HG02642 (cell line): ENCODE measurements around the gene HK1.
"Not testable (repeated sequence)": the region's sequence is repeated elsewhere in the genome, so short reads cannot be mapped to it uniquely, and the experiment has no call there.

Source experiments
- ATAC-seq: cut with Tn5 transposase; IDR thresholded peaks from one replicate; pipeline ENCODE4 v1.9.1; 2021; ENCODE audit warnings: mild to moderate bottlenecking; ENCODE audit not compliant: unreplicated experiment, poor library complexity

The HK1 gene

GRCh38 chr10:69306421-69306820 is 28.1 kb downstream of the HK1 start:
- ATAC-seq: no peak

- ATAC-seq: no peak
These were observed 29.1 kb downstream of the HK1 start for GRCh38 chr10:69307434-69307833.

- ATAC-seq: not testable (repeated sequence)
These were observed 30.0 kb downstream of the HK1 start for GRCh38 chr10:69308304-69308703.

GRCh38 chr10:69311309-69311708 is 33.0 kb downstream of the HK1 start:
- no peak for ATAC-seq

- ATAC-seq: no peak
These were observed 34.2 kb downstream of the HK1 start for GRCh38 chr10:69312528-69312927.

- no peak for ATAC-seq
These were observed 36.8 kb downstream of the HK1 start for GRCh38 chr10:69315100-69315542.

GRCh38 chr10:69315610-69316312 is 37.5 kb downstream of the HK1 start:
- no peak for ATAC-seq

GRCh38 chr10:69316313-69317059 is 38.2 kb downstream of the HK1 start:
- no peak for ATAC-seq

- no peak for ATAC-seq
These were observed 38.9 kb downstream of the HK1 start for GRCh38 chr10:69317175-69317604.

- peak; percentile 31 for ATAC-seq
These were observed 39.4 kb downstream of the HK1 start for GRCh38 chr10:69317626-69318105.

- ATAC-seq: peak; percentile 89
These were observed 40.0 kb downstream of the HK1 start for GRCh38 chr10:69318106-69318866.

- peak; percentile 30 for ATAC-seq
These were observed 40.8 kb downstream of the HK1 start for GRCh38 chr10:69318867-69319727.

GRCh38 chr10:69319841-69320316 is 41.6 kb downstream of the HK1 start:
- ATAC-seq: no peak

GRCh38 chr10:69320521-69320920 is 42.2 kb downstream of the HK1 start:
- ATAC-seq: no peak

- ATAC-seq: no peak
These were observed 42.9 kb downstream of the HK1 start for GRCh38 chr10:69321039-69321715.

GRCh38 chr10:69321865-69322264 is 43.6 kb downstream of the HK1 start:
- ATAC-seq: no peak

- not testable (repeated sequence) for ATAC-seq
These were observed 44.0 kb downstream of the HK1 start for GRCh38 chr10:69322346-69322745.

GRCh38 chr10:69323622-69324021 is 45.3 kb downstream of the HK1 start:
- ATAC-seq: no peak

GRCh38 chr10:69324583-69324982 is 46.3 kb downstream of the HK1 start:
- ATAC-seq: no peak
